Suppressor macrophage treated with lipopolysaccharide for 4 hours (primary cell): ENCODE measurements around the gene SH3BP1.

ENCODE experiments used
- DNase-seq: peaks from one replicate; pipeline ENCODE4 v3.0.0-alpha.2; 2020

The SH3BP1 gene

DNA sequence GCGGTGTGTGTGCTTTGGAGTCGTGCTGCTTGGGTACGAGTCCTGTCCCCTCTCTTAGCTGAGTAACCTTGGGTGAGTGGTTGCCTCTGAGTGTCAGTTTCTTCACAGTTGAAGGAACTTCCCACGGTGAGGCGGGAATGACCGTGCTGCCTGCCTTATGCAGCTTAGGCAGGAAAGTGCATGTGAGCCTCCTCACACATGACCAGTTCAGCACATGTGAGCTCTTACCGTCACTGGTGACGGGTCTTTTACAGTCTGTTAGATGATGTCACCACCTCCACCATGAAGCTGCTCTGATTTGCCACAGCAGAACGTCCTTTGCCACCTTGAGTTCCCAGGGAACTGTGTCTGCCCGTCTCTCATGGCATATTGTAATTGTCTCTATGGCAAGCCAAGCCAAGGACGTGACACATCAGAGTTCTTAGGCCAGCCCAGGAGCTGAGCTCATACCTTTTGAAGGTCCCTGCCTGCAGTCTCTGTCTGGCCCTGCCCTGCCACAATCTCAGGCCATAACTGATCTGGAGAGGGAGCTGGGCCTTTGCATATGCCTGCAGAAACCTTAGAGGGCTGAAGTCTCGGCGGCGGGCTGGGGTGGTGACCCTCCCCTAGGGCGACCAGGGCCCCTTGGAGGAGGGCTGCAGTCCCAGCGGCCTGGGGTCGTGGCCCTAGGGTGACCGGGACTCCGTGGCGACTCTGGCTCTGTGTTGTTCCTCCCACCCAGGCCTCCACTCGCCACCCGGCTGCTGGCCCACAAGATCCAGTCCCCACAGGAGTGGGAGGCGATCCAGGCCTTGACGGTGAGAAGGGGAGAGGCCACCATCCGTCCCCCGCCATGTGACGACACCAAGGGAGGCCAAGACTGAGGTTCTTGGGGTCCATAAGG lies 23.0 kb upstream of the SH3BP1 start:
- DNase-seq: peak; percentile 61

- no peak for DNase-seq
Observed at GRCh38 chr22:37617431-37617830, 22.0 kb upstream of the SH3BP1 start.

GRCh38 chr22:37618072-37618656 lies 21.3 kb upstream of the SH3BP1 start:
- DNase-seq: no peak

DNA sequence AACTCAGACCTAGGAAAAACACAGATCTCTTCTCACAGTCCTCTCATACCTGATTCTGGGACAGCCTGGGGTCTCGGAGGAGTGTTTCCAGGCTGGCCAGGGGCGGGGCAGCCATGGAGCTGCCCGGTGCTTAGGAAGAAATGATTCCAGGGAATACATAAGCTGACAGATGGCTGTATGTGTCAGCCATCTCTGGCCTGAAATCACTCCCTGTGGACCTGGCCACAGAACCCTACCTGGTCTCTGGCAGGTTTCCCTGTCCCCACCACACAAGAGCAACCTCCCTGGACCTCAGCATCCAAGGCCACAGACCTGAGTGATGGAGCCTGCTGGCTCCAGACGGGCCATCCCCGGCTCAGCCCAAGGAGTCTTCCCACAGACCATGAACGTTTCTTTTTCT lies 20.8 kb upstream of the SH3BP1 start:
- no peak for DNase-seq

- DNase-seq: no peak
Observed at GRCh38 chr22:37619991-37620390, 19.5 kb upstream of the SH3BP1 start.

DNA sequence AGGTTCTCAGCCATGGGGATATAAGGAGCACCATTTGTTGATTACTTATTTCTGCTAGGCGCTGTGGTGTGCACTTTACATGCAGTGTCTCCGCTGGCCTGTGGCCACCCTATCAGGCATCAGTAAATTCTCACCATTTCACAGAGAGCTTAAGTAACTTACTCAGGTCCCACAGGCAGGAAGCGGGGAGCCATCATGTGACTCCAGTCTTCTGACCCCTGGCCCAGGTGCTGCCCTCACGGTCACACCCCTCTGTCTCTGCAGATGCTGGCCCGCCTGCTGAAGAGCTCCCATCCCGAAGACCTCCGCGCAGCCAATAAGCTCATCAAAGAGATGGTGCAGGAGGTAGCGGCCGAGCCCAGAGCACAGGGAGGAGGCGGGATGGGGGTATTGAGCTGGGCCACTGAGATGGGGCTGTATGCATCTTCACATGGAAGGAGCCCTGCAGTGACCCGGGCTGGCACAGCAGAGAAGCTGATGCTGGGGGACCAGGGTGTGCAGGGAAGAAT lies 18.1 kb upstream of the SH3BP1 start:
- no peak for DNase-seq

DNA sequence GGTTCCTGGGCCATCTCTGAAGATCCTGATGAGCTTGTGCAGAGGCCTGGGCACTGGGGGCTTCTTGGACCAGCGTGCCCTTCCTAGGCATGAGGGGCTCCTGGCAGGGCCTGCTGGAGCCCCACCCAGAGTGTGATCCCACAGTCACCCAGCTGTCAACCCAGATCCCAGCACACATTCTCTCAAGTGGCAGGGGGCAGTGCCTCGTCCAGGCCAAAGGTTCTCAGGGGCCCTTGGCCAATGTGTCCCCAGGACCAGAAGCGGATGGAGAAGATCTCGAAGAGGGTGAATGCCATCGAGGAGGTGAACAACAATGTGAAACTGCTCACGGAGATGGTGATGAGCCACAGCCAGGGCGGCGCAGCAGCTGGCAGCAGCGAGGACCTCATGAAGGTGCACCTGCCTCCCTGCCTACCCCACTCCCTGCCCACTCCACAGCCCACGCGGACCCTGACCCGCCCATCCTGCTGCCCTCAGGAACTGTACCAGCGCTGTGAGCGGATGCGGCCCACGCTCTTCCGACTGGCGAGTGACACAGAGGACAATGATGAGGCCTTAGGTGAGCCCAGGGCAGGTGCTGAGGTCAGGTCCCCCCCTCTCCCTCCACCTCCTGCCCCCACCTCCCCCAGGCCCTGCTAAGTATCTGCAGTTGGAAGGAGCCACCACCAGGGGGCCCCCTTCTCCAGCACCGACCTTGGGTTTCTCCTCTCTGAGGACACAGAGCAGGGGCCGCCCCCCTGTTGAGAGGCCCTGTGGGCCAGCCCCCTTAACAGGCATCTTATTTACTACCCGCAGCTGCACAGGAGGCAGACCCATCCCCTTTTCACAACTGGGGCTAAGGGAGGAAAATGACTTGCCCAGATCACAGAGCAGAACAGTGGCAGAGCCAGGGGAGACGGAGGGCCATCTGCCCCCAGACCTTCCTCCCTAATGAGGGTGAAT lies 16.1 kb upstream of the SH3BP1 start:
- DNase-seq: peak; percentile 68

- DNase-seq: no peak
Observed at GRCh38 chr22:37624017-37624365, 15.5 kb upstream of the SH3BP1 start.

GRCh38 chr22:37624876-37625275 lies 14.6 kb upstream of the SH3BP1 start:
- DNase-seq: no peak

- no peak for DNase-seq
Observed at GRCh38 chr22:37625737-37626136, 13.7 kb upstream of the SH3BP1 start.

DNA sequence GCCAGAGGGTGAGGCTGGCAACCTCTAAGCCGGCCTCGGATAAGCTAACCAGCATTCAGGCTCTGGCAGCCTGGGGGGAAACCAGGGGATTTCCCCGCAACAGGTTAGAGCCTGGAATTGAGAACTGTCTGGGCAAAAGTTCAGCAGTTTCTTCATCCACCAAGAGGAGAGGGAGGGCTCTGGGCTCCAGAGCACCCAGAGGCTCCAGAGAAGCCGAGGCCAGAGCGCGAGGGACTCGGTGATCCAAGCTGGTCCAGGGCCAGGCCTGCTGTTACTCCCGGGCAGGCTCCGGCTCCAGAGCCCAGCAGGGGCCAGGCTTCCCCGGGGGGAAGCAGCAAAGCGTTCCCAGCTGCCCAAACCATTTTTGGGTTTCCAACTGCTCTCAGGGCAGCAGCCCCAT lies 13.3 kb upstream of the SH3BP1 start:
- peak; percentile 35 for DNase-seq

- no peak for DNase-seq
Observed at GRCh38 chr22:37626556-37627075, 12.9 kb upstream of the SH3BP1 start.

GRCh38 chr22:37627121-37627520 lies 12.3 kb upstream of the SH3BP1 start:
- DNase-seq: peak; percentile 30

DNA sequence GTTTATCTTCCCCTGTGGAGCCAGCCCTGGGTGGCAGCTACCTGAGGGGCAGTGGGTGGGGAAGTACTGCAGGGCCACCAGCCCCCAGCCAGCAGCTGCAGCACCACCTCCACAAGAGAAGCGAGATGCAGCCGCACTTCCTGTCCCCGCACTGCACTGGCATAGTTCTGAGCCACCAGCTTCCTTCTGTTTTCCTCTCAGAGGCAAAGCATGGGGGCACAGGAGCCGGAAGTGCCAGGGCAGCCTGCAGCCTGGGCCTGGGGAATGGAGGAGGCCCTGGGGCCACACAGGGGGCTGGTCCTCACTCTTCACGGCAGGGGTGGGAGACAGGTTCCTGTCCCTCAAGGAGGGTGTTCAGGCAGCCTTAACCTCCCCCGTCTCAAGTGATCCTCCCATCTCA lies 11.9 kb upstream of the SH3BP1 start:
- DNase-seq: peak; percentile 19

DNA sequence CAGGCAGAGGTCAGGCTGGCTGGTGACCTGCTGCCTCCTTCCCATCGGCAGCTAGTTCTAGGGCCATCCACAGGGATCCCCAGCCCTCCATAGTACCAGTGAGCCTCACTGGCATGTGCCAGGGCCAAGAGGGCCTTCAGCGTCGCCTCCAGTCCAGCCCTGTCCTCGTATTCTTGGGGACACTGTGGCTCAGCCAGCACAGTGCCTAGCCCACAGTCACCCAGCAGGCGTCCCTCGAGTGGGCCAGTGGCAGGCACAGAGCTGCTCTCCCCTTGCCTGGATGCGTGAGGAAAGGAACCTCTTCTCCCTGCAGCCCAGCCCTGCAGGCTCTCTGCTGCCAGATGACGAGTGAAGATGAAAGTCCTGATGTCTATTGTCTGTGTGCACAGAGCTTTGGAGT lies 10.6 kb upstream of the SH3BP1 start:
- no peak for DNase-seq

GRCh38 chr22:37629928-37630327 lies 9.5 kb upstream of the SH3BP1 start:
- DNase-seq: no peak

DNA sequence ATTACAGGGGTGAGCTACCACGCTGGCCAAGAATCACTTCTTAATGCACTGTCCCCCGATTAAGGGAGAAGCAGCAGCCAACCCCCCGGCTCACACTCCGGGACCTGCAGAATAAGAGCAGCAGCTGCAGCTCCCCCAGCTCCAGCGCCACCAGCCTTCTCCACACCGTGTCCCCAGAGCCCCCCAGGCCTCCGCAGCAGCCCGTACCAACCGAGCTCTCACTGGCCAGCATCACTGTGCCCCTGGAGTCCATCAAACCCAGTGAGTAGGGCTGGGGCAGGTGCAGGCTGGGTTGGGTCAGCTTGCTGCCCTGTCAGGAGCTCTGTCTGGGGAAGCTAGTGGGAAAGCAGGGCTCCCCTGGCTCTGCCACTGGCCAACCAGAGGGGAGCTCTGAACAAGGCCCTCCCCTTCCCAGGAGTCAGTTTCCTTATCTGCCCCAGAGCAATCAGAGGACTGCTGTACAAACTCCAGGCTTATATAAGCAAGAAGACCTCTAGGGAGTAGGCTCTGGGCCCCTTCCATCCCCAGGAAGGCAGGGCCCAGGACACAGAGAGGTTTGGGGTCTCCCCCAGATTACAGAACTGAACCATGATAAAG lies 8.5 kb upstream of the SH3BP1 start:
- no peak for DNase-seq

DNA sequence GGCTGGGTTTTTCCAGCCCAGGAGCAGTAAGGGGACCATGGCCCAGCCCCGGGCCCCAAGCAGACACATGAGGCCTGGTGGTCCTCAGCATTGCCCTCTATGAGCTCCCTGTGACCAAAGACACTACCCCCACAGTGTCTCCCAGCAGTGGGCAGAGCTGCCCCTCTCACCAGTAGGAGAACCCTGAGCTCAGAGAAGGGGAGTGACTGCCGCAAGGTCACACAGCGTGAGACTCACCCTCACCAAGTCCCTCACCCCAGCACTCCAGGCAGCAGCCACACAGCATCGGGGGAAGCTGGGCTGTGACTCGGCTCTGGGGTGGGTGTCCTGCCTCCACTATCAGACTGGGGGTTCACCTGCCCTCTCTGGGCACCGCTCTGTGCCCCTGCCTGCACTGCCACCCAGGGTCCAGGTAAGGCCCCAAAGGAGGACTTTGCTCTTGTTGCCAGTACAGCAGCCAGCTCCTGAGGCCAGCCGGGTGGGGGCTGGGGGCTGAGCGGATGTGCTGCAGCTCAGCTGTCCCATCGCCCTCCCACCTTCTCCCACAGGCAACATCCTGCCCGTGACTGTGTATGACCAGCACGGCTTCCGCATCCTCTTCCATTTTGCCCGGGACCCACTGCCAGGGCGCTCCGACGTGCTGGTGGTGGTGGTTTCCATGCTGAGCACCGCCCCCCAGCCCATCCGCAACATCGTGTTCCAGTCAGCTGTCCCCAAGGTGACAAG lies 7.9 kb upstream of the SH3BP1 start:
- peak; percentile 19 for DNase-seq

- DNase-seq: no peak
Observed at GRCh38 chr22:37632174-37633088, 7.0 kb upstream of the SH3BP1 start.

GRCh38 chr22:37633089-37633624 lies 6.3 kb upstream of the SH3BP1 start:
- DNase-seq: no peak
